HCT116 (cell line): ENCODE measurements around the gene ERICH3. TPM values are rescaled to one million over a fixed set of nuclear protein-coding genes. Genes with fewer than 3 reads are reported as not detected.

Experiments used
- ATAC-seq: fragments of 200-7000 bp; cut with Tn5 transposase; 2 replicates; pipeline ENCODE4 v1.9.1; 2020; ENCODE audit warnings: mild to moderate bottlenecking, moderate library complexity
- BruUV-seq: library from RNA; stranded (reverse); fragments of 400-500 nt; replicated peaks from 2 replicates; lab custom pipeline; 2021; lab: Mats Ljungman, UMichigan
- CTCF ChIA-PET: fragments of 300-600 bp; sonication (Branson Sonifier 250); formaldehyde crosslinking; loops from one replicate; lab custom pipeline; 2021; ENCODE audit warnings: antibody characterized with exemption; lab: Charles Lee
- POLR2A ChIA-PET: fragments of 300-600, 350-600 bp; sonication (Branson Sonifier 250); formaldehyde crosslinking; loops from one replicate; lab custom pipeline; 2021; ENCODE audit warnings: antibody characterized with exemption; lab: Charles Lee
- RAD21 ChIA-PET, 2 experiments: fragments of 300-600 bp; sonication (Branson Sonifier 250); formaldehyde crosslinking; loops; one replicate each; lab custom pipeline; 2023; ENCODE audit warnings: low total read pairs in 2 of 2; ENCODE audit not compliant: uncharacterized antibody in 2 of 2, unreplicated experiment in 2 of 2, low non-redundant PET in 1 of 2; lab: Charles Lee
- DNase-seq: peaks from one replicate; pipeline ENCODE4 v3.0.0-alpha.2; 2010; ENCODE audit warnings: low read depth, low spot score
- H2AFZ ChIP-seq: fragments of 200-600 bp; shearing (Covaris generic), sonication (generic); 2 replicates; pipeline ENCODE4 v1.6.1; 2017; ENCODE audit warnings: low read depth, mixed run types, mixed read lengths, antibody characterized with exemption, low read length; ENCODE audit not compliant: poor library complexity, severe bottlenecking
- H3K27ac ChIP-seq: 2 replicates; pipeline ENCODE4 v1.5.1; 2012; ENCODE audit warnings: low read depth, low read length
- H3K27me3 ChIP-seq: fragments of 200-600 bp; sonication (generic); 2 replicates; pipeline ENCODE4 v1.6.1; 2016; ENCODE audit warnings: mixed run types, low read length, mixed read lengths; ENCODE audit not compliant: insufficient read depth
- H3K36me3 ChIP-seq, 2 experiments: fragments of 200-500 bp in 1 of 2; fragments of 200-600 bp in 1 of 2; sonication (Bioruptor generic) in 1 of 2; sonication (generic) in 1 of 2; 2 replicates each; pipeline versions ENCODE4 v1.5.1 to v1.6.1; 2014 to 2016; ENCODE audit warnings: low read length in 2 of 2, inconsistent platforms in 1 of 2, mixed read lengths in 1 of 2, mixed run types in 1 of 2; ENCODE audit not compliant: insufficient read depth in 2 of 2, control insufficient read depth in 1 of 2
- H3K4me1 ChIP-seq, 2 experiments: fragments of 200-600 bp in 1 of 2; sonication (generic) in 1 of 2; 2 replicates each; pipeline versions ENCODE4 v1.5.1 to v1.6.1; 2012 to 2017; ENCODE audit warnings: low read length in 2 of 2, inconsistent platforms in 1 of 2, mild to moderate bottlenecking in 1 of 2, mixed read lengths in 1 of 2, mixed run types in 1 of 2, moderate library complexity in 1 of 2; ENCODE audit not compliant: insufficient read depth in 2 of 2, control insufficient read depth in 1 of 2
- H3K4me2 ChIP-seq: fragments of 200-600 bp; sonication (generic); 2 replicates; pipeline ENCODE4 v1.6.1; 2017; ENCODE audit warnings: mixed run types, low read length, mixed read lengths
- H3K4me3 ChIP-seq, 2 experiments: fragments of 200-600 bp in 1 of 2; sonication (generic) in 1 of 2; replicated peaks in 1 of 2; 2 replicates each; pipeline ENCODE4 v1.5.1; 2011 to 2016; ENCODE audit warnings: low read length in 2 of 2, control low read depth in 1 of 2, low read depth in 1 of 2, mild to moderate bottlenecking in 1 of 2, mixed read lengths in 1 of 2, mixed run types in 1 of 2
- H3K79me2 ChIP-seq: fragments of 200-600 bp; sonication (generic); 2 replicates; pipeline ENCODE4 v1.6.1; 2017; ENCODE audit warnings: mild to moderate bottlenecking, mixed run types, low read length, moderate library complexity, mixed read lengths; ENCODE audit not compliant: insufficient read depth
- H3K9ac ChIP-seq: fragments of 200-600 bp; sonication (generic); 2 replicates; pipeline ENCODE4 v1.6.1; 2016; ENCODE audit warnings: low read length, mixed read lengths
- H3K9me2 ChIP-seq: fragments of 200-600 bp; sonication (generic), shearing (Covaris generic); 2 replicates; pipeline ENCODE4 v1.6.1; 2017; ENCODE audit warnings: mixed run types, mild to moderate bottlenecking, moderate library complexity; ENCODE audit not compliant: insufficient read depth
- H3K9me3 ChIP-seq, 2 experiments: fragments of 200-500 bp in 1 of 2; fragments of 200-600 bp in 1 of 2; sonication (Bioruptor generic) in 1 of 2; sonication (generic) in 1 of 2; 2 replicates each; pipeline ENCODE4 v1.6.1; 2014 to 2017; ENCODE audit warnings: low read length in 2 of 2, mixed read lengths in 2 of 2, inconsistent platforms in 1 of 2, low read depth in 1 of 2, mild to moderate bottlenecking in 1 of 2, mixed run types in 1 of 2, moderate library complexity in 1 of 2; ENCODE audit not compliant: control insufficient read depth in 1 of 2, insufficient read depth in 1 of 2
- H4K20me1 ChIP-seq: fragments of 200-600 bp; sonication (generic), shearing (Covaris generic); 2 replicates; pipeline ENCODE4 v1.6.1; 2017; ENCODE audit warnings: mixed run types, mild to moderate bottlenecking, moderate library complexity; ENCODE audit not compliant: insufficient read depth
- CBX3 ChIP-seq: IDR thresholded peaks from 2 replicates; pipeline ENCODE4 v1.6.1; 2012; ENCODE audit warnings: low read depth
- CEBPB ChIP-seq: IDR thresholded peaks from 2 replicates; pipeline ENCODE4 v1.6.1; 2012; ENCODE audit warnings: low read depth
- ELF1 ChIP-seq: IDR thresholded peaks from 2 replicates; pipeline ENCODE4 v1.6.1; 2012; ENCODE audit warnings: low read depth, borderline replicate concordance
- FOSL1 ChIP-seq: IDR thresholded peaks from 2 replicates; pipeline ENCODE4 v1.6.1; 2012; ENCODE audit warnings: low read depth
- POLR2A ChIP-seq: IDR thresholded peaks from 2 replicates; pipeline ENCODE4 v1.7.0; 2011; ENCODE audit warnings: borderline replicate concordance; ENCODE audit not compliant: insufficient read depth, insufficient read length; ENCODE audit errors: extremely low read depth
- SIN3A ChIP-seq: IDR thresholded peaks from 2 replicates; pipeline ENCODE4 v1.6.1; 2012; ENCODE audit warnings: low read depth
- ZFX ChIP-seq: fragments of 450-650 bp; IDR thresholded peaks from 2 replicates; pipeline ENCODE4 v1.6.1; 2017
- ZNF274 ChIP-seq: fragments of 200-500 bp; sonication (Bioruptor generic); IDR thresholded peaks from 2 replicates; pipeline ENCODE4 v1.6.1; 2014; ENCODE audit warnings: mild to moderate bottlenecking, low read depth, low read length, inconsistent platforms
- intact Hi-C: fragments of 100-400 bp; cut with micrococcal nuclease; formaldehyde crosslinking; loops from 2 replicates; pipeline ENCODE4 v1.10.0; 2022
- total RNA-seq: library from RNA; stranded (reverse); gene quantifications from one replicate; pipeline ENCODE4 v1.2.1, GENCODE V29; 2021; ENCODE audit not compliant: unreplicated experiment
- TF ChIP-seq, protein P1 (sequence below): IDR thresholded peaks from 2 replicates; pipeline ENCODE4 v1.6.1; 2012; ENCODE audit warnings: low read depth
- TF ChIP-seq, protein P2 (sequence below): IDR thresholded peaks from 2 replicates; pipeline ENCODE4 v1.6.1; 2012
- TF ChIP-seq, protein P3 (sequence below): IDR thresholded peaks from 2 replicates; pipeline ENCODE4 v1.6.1; 2011; ENCODE audit warnings: mild to moderate bottlenecking, low read length, moderate library complexity; ENCODE audit not compliant: insufficient replicate concordance; ENCODE audit errors: extremely low read depth

The ERICH3 gene
- total RNA-seq, 1 experiment from 2014 or later = not detected

DNA sequence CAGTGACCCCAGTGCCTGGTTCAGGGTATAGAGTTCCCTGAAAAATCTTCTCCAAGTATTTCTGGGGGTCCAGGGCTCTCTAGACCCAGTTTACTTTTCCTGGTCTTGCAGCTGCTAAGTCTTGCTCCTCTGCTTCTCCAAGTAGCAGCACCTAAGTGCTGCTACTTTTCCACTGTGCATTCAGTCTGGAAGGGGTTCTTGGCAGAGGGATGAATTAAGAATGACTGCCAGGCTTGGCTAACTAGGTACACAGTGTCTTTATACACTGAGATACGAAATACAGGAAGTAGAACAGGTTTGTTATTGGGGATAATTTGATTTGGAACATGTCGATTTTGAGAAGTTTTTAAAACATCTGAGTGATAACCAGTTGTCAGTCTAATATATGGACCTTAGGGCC lies 24.2 kb upstream of the ERICH3 start:
- no TSS peak for BruUV-seq
- Histone ChIP-seq H3K79me2 (no peaks in the 10 kb centered on the region), H3K9ac (no peak overlapping the region), H3K4me2 (no peak overlapping the region), H3K9me2 (no peaks in the 10 kb centered on the region), H3K27ac (no peak overlapping the region), H4K20me1 (no peaks in the 10 kb centered on the region), H3K27me3 (no peaks in the 10 kb centered on the region), H3K4me1 (no peaks in the 10 kb centered on the region), H3K4me3 (no peak overlapping the region), H2AFZ (no peak overlapping the region), H3K9me3 (no peaks in the 10 kb centered on the region), H3K36me3 (no peaks in the 10 kb centered on the region)
- RAD21 ChIA-PET = no interaction called here
- DNase-seq (no peak), ATAC-seq (no peak)
- POLR2A ChIA-PET = no interaction called here
- intact Hi-C loops = no loop called here
- CTCF ChIA-PET = no interaction called here
- TF ChIP-seq ELF1 = no peak
- TF ChIP-seq, protein P1, sequence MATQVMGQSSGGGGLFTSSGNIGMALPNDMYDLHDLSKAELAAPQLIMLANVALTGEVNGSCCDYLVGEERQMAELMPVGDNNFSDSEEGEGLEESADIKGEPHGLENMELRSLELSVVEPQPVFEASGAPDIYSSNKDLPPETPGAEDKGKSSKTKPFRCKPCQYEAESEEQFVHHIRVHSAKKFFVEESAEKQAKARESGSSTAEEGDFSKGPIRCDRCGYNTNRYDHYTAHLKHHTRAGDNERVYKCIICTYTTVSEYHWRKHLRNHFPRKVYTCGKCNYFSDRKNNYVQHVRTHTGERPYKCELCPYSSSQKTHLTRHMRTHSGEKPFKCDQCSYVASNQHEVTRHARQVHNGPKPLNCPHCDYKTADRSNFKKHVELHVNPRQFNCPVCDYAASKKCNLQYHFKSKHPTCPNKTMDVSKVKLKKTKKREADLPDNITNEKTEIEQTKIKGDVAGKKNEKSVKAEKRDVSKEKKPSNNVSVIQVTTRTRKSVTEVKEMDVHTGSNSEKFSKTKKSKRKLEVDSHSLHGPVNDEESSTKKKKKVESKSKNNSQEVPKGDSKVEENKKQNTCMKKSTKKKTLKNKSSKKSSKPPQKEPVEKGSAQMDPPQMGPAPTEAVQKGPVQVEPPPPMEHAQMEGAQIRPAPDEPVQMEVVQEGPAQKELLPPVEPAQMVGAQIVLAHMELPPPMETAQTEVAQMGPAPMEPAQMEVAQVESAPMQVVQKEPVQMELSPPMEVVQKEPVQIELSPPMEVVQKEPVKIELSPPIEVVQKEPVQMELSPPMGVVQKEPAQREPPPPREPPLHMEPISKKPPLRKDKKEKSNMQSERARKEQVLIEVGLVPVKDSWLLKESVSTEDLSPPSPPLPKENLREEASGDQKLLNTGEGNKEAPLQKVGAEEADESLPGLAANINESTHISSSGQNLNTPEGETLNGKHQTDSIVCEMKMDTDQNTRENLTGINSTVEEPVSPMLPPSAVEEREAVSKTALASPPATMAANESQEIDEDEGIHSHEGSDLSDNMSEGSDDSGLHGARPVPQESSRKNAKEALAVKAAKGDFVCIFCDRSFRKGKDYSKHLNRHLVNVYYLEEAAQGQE = no peak
- no peak for TF ChIP-seq FOSL1
- no peak for TF ChIP-seq ZFX
- no peak for TF ChIP-seq SIN3A
- no peak for TF ChIP-seq CBX3

DNA sequence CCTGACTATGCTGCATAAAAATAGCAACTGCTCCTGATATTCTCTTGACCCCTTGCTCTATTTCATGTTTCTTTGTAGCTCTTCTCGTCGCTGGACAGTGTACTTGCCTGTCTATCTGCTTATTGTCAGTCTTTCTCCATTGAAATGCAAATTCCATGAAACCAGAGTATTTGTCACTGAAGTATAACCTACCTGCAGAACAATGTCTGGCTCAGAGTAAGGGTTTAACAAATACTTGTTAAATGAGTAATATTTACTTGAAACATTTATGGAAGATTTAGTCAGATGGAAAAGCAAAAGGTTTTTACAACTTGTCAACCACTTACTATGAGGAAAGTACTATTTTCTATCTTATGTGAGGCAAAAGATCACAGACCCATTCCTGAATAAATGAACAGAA lies 19.9 kb upstream of the ERICH3 start:
- H3K4me3 ChIP-seq = no peak overlapping the region
- no peak for DNase-seq
- no peak overlapping the region for H2AFZ ChIP-seq
- ChIA-PET POLR2A (no interaction called here), CTCF (no interaction called here), RAD21 (no interaction called here)
- H3K9me3 ChIP-seq = no peaks in the 10 kb centered on the region
- H3K4me2 ChIP-seq = no peak overlapping the region
- BruUV-seq = no TSS peak
- H3K27me3 ChIP-seq = no peaks in the 10 kb centered on the region
- H3K9ac ChIP-seq = no peak overlapping the region
- H3K4me1 ChIP-seq = no peaks in the 10 kb centered on the region
- no peaks in the 10 kb centered on the region for H3K9me2 ChIP-seq
- ATAC-seq = no peak
- no peaks in the 10 kb centered on the region for H3K36me3 ChIP-seq
- H4K20me1 ChIP-seq = no peaks in the 10 kb centered on the region
- TF ChIP-seq, protein P2, sequence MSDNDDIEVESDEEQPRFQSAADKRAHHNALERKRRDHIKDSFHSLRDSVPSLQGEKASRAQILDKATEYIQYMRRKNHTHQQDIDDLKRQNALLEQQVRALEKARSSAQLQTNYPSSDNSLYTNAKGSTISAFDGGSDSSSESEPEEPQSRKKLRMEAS = no peak
- TF ChIP-seq CEBPB (no peak), POLR2A (no peak), ELF1 (no peak), SIN3A (no peak), ZNF274 (no peak)
- TF ChIP-seq, protein P3, sequence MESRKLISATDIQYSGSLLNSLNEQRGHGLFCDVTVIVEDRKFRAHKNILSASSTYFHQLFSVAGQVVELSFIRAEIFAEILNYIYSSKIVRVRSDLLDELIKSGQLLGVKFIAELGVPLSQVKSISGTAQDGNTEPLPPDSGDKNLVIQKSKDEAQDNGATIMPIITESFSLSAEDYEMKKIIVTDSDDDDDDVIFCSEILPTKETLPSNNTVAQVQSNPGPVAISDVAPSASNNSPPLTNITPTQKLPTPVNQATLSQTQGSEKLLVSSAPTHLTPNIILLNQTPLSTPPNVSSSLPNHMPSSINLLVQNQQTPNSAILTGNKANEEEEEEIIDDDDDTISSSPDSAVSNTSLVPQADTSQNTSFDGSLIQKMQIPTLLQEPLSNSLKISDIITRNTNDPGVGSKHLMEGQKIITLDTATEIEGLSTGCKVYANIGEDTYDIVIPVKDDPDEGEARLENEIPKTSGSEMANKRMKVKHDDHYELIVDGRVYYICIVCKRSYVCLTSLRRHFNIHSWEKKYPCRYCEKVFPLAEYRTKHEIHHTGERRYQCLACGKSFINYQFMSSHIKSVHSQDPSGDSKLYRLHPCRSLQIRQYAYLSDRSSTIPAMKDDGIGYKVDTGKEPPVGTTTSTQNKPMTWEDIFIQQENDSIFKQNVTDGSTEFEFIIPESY = no peak
- no peaks in the 10 kb centered on the region for H3K79me2 ChIP-seq
- no peak overlapping the region for H3K27ac ChIP-seq
- intact Hi-C loops = no loop called here
